GM18499 (cell line): ENCODE data around the gene FBLN1.
"Not testable (repeated sequence)": the region's sequence is repeated elsewhere in the genome, so short reads cannot be mapped to it uniquely, and the experiment has no call there.

ENCODE experiments used
- ATAC-seq: cut with Tn5 transposase; IDR thresholded peaks from one replicate; pipeline ENCODE4 v1.9.1; 2021; ENCODE audit warnings: moderate number of reproducible peaks; ENCODE audit not compliant: insufficient read depth, unreplicated experiment

The FBLN1 gene, protein sequence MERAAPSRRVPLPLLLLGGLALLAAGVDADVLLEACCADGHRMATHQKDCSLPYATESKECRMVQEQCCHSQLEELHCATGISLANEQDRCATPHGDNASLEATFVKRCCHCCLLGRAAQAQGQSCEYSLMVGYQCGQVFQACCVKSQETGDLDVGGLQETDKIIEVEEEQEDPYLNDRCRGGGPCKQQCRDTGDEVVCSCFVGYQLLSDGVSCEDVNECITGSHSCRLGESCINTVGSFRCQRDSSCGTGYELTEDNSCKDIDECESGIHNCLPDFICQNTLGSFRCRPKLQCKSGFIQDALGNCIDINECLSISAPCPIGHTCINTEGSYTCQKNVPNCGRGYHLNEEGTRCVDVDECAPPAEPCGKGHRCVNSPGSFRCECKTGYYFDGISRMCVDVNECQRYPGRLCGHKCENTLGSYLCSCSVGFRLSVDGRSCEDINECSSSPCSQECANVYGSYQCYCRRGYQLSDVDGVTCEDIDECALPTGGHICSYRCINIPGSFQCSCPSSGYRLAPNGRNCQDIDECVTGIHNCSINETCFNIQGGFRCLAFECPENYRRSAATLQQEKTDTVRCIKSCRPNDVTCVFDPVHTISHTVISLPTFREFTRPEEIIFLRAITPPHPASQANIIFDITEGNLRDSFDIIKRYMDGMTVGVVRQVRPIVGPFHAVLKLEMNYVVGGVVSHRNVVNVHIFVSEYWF

GRCh38 chr22:45502215-45503049 lies at the start of gene FBLN1:
TSS of gene FBLN1 (plus strand) at chr22:45502883. CDS start at chr22:45502986, 103 bp downstream.
- ATAC-seq, result no peak

DNA sequence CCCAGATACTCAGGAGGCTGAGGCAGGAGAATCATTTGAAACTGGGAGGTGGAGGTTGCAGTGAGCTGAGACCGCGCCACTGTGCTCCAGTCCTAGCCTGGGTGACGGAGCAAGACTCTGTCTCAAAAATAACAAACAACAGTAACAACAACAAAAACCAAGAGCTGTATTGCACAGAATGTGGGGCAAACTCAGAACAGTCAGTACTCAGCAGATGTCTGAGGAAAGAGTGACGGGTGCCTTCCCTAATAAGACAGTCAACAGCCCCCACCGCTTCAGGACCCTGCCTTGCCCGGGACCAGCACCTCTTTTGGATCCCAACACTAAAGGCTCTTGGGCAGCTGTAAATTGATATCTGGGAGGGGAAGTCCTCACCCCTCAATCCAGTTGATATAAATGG lies 48.9 kb upstream of the FBLN1 start:
- ATAC-seq, result no peak

DNA sequence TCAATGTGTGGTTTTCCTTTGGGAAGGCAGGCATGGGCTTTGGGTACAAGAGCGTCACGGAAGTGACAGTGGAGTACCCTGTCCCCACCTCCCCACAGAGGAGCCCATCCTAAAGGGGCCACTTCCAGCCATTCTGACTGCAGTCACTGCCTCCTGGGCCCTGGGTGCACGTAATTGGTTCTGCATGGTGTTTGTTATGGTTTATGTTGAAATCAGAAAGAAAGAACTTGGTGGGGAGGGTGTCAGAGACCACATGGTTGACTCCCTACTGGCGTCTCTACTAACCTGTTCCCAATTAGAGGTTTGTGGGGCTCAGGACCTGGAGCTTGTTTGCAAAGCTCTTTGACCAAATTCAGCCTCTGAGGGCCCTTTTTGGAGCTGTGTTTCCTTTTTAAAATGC lies 48.4 kb upstream of the FBLN1 start:
- ATAC-seq, result no peak

DNA sequence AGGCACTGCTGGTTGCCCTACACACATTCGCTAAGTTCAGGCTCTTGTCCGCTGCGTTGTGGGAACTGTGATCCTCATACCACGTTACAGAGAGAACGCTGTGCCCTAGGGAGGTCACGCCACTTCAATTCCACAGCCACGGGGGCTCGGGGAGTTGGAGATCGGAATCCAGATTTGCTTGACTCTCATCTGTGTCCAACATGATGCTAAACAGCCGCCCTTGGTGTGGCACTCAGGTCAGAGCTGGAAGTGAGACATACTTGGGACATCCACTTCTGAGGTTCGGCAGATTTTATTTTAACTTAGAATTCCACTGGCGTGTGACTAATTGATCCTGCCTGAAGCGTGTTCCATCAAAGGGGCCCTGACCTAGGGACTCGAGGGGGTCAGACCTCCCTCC lies 47.5 kb upstream of the FBLN1 start:
- no peak for ATAC-seq

GRCh38 chr22:45455621-45456020 lies 47.1 kb upstream of the FBLN1 start:
- ATAC-seq, result no peak

GRCh38 chr22:45456811-45457210 lies 45.9 kb upstream of the FBLN1 start:
- ATAC-seq, result no peak

DNA sequence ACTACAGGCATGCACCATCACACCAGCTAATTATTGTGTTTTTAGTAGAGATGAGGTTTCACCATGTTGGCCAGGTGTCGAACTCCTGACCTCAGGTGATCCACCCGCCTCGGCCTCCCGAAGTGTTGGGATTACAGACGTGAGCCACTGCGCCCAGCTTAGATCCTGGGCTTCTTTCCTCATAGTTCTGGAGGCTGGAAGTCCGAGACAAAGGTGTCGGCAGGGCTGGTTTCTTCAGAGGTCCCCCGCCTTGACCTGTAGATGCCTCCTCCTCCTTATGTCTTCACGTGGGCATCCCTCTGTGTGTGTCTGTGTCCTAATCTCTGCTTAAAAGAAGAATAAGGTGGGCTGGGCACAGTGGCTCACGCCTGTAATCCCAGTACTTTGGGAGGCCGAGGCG lies 44.2 kb upstream of the FBLN1 start:
- no peak for ATAC-seq

GRCh38 chr22:45459235-45459634 lies 43.4 kb upstream of the FBLN1 start:
- ATAC-seq, result no peak

GRCh38 chr22:45460288-45461109 lies 42.2 kb upstream of the FBLN1 start:
- ATAC-seq, result no peak

DNA sequence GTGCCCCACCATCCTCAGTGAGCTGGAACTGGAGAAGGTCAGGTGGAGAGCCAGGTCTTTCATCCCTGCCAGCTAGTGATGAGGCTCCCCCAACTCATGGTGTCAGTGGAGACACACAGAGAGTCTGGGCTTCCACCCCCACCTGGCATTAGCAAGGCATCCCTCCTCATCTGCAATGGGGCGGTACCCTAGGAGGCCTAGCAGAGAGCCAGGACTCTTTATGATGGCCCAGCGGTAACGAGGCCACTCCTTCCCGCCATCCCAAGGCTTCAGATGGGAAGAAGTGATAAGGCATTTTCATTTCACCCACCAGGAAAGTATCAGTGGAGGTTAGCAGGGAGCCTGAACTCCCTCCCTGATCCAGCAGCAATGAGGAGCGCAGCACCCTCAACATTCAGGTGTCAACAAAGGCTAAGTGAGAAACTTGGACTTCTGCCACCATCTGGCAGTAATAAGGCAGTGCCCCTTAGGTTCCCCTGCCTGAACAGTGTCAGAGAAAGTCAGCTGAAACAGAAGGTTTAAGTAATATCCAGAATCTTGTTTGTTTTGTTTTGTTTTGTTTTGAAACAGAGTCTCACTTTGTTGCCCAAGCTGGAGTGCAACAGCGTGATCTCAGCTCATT lies 40.5 kb upstream of the FBLN1 start:
- no peak for ATAC-seq

DNA sequence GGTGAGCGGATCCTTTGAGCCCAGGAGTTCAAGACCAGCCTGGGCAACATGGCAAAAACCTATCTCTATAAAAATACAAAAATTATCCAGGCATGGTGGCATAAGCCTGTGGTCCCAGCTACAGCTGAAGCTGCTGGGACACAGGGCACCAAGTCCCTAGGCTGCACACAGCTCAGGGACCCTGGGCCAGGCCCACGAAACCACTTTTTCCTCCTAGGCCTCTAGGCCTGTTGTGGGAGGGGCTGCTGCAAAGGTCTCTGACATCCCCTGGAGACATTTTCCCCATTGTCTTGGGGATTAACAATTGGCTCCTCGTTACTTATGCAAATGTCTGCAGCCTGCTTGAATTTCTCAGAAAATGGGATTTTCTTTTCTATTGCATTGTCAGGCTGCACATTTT lies 39.0 kb upstream of the FBLN1 start:
- not testable (repeated sequence) for ATAC-seq

DNA sequence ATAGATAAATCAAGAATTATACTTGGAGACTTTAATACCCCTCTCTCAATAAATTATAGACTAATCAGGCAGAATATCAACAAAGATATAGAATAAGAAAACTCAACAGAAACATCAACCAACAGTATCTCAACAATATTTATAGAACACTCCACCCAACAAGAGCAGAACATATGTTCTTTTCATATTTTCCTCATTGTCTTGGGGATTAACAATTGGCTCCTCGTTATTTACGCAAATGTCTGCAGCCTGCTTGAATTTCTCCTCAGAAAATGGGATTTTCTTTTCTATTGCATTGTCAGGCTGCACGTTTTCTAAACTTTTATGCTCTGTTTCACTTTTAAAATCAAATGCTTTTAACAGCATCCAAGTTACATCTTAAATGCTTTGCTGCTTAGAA lies 37.0 kb upstream of the FBLN1 start:
- no peak for ATAC-seq

GRCh38 chr22:45468872-45469271 lies 33.8 kb upstream of the FBLN1 start:
- no peak for ATAC-seq

DNA sequence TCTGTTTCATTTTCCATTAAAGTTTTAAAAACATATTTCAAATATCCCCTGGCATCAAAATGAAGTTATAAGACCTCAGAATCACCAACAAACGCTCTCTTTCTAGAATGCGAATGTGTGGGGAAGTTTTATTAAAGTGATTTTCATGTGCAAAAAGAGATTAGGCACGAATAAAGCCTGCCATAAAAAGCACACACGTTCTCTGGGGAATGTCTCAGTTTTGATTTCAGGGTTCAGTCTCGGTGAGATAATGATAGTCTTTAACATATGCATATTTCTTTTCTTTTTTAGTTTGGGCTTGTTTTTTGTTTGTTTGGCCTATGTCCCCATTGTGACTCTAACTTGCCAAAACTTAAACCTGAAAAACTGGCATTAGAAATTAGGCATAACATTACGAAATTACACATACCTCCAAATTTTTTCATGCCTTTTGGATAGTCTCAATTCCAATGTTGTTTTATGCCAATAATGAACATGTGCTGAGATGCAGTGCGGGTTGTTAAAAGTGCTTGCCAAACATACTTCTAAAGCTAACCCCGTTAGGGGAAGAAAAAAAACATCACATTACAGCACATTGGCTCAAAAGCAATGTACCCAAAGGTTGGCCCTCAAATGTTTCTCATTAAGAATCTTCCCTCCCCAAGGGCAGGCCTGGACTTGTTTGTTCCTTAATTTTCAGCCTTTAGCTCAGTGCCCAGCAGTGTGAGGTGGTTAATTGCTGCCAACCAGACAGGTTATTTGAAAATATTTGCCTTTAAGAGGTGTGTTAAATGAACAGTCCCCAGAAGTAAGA lies 33.2 kb upstream of the FBLN1 start:
- no peak for ATAC-seq

GRCh38 chr22:45470871-45471270 lies 31.8 kb upstream of the FBLN1 start:
- no peak for ATAC-seq

DNA sequence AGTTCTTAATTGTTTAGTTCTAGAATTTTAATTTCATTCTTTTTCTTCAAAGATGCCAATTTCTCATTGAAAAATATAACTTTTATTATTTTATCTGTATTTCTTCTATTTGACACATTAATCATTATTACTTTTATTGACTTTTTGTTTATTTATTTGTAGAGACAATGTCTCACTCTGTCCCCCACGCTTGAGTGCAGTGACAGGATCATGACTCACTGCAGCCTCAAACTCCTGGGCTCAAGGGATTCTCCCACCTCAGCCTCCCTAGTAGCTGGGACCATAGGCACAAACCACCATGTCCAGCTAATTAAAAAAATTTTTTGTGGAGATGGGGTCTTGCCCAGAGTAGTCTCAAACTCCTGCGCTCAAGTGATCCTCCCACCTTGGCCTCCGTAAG lies 30.3 kb upstream of the FBLN1 start:
- no peak for ATAC-seq

DNA sequence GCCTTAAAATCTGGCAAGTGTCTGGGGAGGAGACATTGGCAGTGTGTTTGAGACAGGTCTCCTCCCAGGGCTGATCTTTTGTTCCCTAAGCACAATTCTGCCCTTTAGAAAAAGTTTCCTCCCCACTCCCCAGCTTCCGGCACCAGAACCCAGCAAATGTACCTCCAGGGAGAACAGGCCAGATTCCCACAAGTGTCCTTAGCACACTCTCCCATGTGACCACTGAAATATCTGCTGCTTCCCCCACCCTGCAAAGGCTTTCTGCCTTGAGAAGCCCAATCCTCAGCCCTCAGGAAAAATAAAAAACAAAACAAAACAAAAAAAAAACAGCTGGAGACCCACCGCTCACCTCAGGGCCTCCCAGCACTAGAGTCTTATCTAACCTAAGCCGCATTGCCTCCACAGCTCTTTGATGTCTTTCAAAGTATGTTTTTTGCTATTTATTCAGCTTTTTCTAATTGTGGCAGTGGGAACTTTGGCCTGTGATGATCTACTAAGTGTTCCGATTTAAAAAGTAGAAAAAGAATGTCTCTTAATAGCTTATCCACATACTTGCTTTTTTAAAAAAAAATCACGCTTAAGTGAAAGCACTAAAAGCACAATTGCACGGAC lies 29.0 kb upstream of the FBLN1 start:
- ATAC-seq, result no peak

DNA sequence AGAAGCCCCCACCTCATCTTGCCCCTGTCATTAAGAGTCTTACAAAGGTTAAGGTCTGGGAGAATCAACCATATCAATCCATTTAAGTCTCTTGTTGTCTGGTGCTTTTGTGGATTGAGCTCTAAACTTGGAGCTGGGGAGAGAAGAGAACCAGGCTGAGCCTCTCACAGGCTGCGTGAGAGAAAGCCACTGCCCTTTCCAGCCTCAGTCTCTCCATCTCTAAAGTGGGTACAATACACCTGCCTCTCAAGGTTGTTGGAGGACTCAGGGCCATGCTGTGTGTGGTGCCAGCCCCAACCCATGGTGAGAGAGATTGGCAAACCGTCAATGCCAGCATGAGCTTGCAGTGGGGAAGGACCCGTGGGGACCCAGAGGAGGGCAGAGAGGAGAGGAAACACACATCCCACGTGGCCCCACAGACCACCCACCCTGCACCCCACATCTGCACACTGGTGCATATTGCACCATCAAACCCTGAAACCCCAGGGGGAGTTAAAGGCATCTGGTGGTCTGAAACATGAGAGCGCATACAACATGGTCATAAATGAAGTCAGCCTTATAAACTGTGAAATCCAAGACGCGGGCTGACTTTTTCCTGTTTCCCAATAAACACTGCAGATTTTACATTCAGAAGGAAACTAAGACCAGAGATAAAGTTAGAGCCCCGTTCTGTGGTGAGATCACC lies 27.5 kb upstream of the FBLN1 start:
- ATAC-seq, result no peak
